HG03196 (cell line): ENCODE data around the gene ZBTB9.

Source experiments
- ATAC-seq: cut with Tn5 transposase; IDR thresholded peaks from one replicate; pipeline ENCODE4 v1.9.1; 2021; ENCODE audit not compliant: unreplicated experiment

The ZBTB9 gene

DNA sequence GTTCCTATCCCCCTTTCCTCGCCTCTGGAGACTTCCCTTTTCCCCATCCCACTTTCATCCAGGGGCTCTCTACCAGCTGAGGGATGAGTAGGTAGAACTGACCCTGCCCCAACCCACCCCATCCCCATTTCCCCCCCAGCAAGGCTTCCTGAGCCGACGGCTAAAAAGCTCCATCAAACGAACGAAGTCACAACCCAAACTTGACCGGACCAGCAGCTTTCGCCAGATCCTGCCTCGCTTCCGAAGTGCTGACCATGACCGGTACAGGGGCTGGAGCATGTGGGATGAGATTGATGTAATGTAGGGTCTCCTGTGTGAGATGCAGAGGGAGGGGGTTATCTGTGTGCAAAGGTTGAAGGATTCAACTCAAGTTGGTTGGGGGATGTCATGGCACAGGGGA lies 21.8 kb upstream of the ZBTB9 start:
- no peak for ATAC-seq

DNA sequence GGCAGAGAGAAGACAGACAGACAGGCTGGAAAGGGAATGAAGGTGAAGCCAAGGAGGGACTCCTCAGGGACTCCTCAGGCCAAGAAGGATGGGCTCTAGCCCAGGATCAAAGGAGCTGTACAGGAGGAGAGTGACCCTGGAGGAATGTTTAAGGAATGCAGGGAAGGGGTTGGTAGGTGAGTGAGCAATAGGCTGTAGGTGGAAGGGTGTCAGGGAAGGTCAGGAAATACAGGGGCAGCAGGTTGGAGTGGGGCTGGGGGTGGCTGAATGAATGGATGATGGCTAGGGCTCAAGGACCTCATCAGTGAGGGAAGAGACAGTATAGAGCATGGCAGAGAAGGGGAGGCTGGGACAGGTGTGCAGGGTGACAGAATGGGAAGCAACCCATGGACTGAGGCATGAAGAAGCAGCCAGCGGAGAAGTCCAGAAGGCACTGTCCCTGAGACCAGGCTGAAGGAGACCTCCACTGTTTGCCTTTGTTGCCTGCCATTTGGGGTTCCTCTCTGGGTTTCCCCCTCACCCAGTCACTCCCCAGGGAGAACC lies 21.3 kb upstream of the ZBTB9 start:
- no peak for ATAC-seq

DNA sequence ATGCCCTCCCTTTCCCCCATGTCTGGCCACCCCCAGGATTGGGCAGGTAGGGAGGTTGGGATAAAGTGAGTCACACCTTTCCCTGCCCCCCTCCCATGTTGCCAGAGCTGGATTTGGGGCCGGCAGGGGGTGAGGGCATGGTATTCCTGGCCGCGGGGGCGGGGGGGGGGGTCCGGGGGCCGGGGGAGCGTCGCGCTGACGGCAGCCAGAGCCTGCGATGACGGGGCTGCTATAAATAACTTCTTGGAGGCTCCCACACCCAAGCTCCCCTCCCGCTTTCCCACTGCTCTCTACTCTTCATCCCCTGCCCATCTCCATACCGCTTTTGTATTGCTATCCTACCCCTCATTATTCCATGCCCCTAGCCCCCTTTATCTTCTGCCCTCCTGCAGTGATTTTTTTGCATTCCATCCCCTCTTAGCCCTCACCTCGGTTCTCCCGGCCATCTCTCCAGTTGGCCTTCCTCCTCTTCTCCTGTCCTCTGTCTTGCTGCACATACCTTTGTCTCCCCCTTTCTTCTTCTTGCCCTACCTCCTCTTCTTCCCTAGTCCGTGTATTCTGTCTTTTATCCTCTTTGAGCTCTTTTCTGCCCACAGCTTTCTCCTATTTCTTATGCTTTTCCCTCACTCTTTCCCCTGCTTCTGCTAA lies 20.7 kb upstream of the ZBTB9 start:
- no peak for ATAC-seq

DNA sequence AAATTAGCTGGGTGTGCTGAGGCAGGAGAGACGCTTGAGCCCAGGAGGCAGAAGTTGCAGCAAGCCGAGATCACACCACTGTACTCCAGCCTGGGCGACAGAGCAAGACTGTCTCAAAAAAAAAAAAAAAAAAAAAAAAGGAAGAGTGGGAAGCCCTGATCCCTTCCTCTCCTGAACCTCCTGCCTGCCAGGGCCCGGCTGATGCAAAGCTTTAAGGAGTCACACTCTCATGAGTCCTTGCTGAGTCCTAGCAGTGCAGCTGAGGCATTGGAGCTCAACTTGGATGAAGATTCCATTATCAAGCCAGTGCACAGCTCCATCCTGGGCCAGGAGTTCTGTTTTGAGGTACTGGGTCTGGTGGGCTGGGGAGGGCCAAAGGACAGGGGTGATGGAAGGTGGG lies 19.4 kb upstream of the ZBTB9 start:
- ATAC-seq, result no peak

DNA sequence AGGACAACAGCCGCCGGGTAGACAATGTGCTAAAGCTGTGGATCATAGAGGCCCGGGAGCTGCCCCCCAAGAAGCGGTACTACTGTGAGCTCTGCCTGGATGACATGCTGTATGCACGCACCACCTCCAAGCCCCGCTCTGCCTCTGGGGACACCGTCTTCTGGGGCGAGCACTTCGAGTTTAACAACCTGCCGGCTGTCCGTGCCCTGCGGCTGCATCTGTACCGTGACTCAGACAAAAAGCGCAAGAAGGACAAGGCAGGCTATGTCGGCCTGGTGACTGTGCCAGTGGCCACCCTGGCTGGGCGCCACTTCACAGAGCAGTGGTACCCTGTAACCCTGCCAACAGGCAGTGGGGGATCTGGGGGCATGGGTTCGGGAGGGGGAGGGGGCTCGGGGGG lies 16.7 kb upstream of the ZBTB9 start:
- no peak for ATAC-seq

DNA sequence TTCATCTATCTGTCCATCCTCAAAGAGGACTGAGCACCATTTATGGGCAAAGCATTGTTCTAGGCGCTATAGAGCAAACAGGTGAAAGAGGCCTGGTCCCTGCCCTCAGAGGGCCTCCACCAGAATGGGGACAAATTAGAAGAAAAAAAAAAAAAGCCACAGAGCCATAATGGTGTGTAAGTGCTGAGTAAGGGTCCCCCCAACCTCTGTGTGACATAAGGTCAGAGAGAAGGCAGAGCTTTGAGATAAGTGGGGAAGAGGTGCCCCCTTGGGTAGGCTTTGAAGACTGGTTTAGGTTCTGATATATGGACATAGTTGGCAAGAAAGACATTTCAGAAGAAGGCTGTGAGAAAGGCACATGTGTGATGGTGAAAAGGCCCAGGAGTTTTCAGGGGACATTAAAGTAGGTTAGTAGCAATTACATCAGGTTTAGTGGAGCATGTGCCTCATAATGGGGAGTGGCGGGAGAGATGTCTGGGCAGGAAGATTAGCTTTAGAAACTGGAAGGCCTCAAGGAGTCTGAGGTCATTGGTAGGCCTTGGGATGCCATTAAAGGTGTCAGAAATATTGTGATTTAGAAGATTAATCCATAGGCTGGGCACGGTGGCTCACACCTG lies 15.3 kb upstream of the ZBTB9 start:
- no peak for ATAC-seq

DNA sequence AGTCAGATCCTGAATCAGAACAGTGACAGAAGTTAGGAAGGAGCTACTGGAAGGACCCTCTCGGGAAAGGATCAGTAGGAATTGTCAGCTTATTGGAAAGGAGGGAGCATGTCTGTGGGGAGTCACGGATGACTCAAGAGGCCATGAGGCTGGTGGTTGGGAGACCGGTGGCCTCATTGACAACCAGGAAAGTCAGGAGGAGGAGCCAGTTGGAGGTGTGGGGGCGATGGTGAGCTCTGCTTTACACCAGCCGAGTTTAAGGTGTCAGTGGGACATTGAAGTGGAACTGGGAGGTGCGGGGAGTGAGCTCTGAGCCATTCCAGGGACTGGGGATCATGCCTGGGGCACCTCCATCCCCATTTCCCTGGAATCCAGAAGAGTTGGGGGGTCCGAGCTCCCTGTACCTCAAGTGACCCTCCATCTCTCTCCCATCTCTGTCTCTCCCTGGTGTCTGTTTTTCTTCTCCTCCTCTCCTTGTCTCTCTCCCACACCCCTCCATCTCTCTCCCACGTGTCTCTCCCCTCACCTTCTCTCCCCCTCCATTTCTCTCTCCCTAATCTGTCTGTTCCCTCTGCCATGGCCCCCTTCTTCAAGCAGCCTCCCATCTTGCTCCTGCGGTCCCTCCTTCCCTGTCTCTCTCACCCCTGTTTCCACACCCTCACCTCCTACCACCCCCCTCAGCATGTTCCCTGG lies 14.3 kb upstream of the ZBTB9 start:
- ATAC-seq, result no peak

DNA sequence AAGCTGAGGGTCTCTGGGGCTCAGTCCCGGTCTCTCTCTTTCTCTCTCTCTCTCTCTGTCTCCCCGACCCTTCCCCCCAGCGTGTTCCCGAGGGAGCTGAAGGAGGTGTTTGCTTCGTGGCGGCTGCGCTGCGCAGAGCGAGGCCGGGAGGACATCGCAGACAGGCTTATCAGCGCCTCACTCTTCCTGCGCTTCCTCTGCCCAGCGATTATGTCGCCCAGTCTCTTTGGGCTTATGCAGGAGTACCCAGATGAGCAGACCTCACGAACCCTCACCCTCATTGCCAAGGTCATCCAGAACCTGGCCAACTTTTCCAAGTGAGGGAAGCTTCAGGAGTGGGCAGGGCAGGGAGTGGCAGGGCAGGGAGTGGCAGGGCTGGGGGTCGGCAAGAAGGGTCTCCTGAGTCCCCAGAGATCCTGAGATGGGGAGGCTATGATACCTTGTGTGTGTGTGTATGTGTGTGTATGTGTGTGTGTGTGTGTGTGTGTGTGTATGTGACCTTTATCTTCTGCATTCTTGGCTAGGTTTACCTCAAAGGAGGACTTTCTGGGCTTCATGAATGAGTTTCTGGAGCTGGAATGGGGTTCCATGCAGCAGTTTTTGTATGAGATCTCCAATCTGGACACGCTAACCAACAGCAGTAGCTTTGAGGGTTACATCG lies 13.6 kb upstream of the ZBTB9 start:
- ATAC-seq, result no peak

DNA sequence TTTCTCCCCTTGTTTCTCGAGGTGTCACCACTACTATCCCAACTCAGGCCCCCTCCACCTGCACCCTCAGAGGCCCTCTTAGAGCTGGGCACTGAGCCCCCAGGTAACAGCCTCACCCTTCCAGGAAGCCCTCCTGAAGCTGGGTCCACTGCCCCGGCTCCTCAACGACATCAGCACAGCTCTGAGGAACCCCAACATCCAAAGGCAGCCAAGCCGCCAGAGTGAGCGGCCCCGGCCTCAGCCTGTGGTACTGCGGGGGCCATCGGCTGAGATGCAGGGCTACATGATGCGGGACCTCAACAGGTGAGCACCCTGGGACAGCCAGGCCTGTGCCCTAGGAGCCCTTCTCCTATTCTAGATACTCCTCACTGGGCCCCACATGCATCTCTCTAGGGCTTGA lies 12.9 kb upstream of the ZBTB9 start:
- no peak for ATAC-seq

DNA sequence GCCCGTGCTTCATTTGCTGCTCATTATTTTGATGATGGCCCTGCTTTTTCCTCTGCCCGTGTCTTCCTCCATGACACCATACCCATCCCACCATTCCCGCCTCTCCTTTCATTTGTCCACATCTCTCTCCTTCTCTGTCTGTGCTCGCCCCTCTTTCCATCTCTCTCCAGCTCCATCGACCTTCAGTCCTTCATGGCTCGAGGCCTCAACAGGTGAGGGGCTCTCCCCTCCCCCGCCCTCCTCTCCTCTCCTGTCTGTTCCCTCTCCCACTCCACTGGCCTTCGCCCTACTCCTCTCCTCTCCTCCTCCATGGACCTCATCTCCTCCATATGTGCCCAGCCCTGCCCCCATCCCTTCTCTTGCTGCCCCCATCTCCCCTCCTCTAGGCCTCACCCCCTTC lies 12.1 kb upstream of the ZBTB9 start:
- ATAC-seq, result no peak

DNA sequence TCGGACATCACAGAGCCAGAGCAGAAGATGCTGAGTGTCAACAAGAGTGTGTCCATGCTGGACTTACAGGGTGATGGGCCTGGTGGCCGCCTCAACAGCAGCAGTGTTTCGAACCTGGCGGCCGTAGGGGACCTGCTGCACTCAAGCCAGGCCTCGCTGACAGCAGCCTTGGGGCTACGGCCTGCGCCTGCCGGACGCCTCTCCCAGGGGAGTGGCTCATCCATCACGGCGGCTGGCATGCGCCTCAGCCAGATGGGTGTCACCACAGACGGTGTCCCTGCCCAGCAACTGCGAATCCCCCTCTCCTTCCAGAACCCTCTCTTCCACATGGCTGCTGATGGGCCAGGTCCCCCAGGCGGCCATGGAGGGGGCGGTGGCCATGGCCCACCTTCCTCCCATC lies 11.4 kb upstream of the ZBTB9 start:
- no peak for ATAC-seq

DNA sequence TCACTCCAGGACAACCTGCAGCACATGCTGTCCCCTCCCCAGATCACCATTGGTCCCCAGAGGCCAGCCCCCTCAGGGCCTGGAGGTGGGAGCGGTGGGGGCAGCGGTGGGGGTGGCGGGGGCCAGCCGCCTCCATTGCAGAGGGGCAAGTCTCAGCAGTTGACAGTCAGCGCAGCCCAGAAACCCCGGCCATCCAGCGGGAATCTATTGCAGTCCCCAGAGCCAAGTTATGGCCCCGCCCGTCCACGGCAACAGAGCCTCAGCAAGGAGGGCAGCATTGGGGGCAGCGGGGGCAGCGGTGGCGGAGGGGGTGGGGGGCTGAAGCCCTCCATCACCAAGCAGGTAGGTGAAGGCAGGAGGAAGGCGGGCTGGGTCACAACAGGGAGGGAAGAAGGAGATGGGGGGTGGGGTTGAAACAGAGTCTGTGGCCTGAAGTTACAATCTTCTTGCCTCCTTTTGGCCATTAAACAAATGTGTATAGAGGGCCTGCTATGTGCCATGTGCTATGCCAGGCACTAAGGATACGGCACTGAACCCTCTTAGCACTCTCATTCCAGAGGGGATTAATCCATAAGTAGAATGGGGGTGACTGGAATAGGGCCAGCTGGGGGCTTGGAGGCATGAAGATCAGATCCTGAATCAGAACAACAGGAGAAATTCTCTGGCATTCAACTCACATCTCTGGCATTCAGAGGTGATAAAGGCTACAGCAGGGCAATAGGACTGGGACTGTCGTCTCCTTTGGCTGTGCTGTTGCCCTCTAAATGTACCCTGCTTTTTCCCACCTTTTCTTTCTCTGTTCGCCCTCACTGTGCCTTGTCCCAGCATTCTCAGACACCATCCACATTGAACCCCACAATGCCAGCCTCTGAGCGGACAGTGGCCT lies 10.5 kb upstream of the ZBTB9 start:
- ATAC-seq, result no peak

DNA sequence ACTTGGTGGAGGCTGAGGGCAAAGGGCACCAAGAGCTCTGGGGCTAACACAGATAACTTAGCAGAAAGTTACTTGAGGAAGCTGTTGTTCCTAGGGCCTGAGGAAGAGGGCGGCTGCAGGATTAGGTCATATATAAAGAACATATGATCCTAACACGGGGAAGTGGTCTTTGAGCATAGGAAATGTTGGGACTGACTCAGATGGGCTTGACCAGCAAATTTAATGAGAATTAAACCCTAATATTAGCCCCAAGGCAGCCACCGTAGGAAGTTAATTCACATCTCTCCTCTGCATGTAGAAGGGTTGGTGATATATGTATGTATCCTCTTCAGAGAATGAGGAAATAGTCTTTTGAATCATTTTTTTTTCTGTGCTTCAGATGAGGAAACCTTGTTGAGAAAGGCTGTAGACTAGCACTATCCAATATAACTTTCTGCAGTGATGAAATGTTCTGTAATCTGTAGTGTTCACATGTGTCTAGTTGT lies 9.2 kb upstream of the ZBTB9 start:
- ATAC-seq, result no peak

DNA sequence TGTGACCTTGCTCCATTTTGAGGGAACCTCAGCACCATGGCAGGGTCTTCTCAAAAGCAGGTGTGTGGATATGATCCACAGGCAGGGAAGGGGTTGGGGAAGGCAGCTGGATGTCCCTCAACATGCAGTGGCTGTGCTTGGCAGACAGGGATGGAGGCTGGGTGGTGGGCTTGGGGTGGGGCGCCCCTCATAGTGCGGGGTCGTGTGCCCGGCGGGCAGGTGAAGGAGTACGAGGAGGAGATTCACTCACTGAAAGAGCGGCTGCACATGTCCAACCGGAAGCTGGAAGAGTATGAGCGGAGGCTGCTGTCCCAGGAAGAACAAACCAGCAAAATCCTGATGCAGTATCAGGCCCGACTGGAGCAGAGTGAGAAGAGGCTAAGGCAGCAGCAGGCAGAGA lies 8.0 kb upstream of the ZBTB9 start:
- ATAC-seq, result no peak

DNA sequence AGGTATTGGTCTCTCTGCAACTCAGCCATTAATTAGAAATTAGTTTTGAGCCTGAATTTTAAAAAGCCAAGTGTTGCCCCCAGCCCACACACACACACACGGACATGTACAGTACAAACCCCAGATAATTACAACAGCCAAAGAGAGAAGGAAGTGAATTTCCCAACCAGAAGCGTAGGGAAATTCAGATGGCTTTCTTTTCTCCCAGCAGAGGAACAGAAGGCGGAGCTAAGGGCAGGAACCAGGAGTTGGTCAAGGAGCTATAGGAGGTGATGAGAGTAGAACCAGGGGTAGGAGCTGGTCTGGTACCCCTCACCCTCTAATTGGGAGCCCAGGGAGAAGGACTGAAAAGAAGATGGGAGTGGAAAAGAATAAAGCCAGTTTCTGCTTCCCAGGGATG lies 3.9 kb upstream of the ZBTB9 start:
- no peak for ATAC-seq

DNA sequence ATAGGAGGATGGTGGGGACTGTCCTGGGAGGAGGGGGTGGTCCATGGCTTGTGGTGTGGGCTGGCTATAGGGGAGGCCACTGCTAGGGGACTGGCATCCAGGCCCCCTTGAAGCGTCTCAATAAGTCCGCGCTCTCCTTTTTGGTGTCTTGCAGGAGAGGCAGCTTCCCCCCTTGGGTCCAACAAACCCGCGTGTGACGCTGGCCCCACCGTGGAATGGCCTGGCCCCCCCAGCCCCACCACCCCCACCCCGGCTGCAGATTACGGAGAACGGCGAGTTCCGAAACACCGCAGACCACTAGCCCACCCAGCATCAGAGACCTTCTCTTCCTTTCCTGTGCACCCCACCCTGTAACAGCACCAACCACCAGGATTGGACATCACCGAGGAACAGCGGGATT lies 2.8 kb upstream of the ZBTB9 start:
- ATAC-seq, result no peak

DNA sequence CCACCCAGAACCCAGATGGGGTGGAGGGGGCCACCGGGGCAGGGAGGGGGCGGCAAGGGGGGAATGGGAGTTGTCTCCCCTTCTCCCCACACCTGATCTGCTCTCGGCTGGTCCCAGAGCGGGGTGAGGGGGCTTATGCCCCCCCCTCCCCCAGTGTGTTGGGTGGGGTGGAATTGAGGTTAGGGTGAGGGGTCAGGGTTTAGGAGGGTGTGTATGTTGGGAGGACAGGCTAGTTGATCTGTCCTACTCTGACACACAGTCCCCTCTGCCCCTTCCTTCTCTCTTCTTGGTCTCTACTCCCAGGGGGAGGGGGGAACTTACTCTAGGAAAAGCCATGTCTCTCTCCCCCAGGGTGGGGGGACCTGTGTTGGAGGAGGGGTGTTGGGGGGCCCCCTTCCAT lies 1.9 kb upstream of the ZBTB9 start:
- no peak for ATAC-seq

DNA sequence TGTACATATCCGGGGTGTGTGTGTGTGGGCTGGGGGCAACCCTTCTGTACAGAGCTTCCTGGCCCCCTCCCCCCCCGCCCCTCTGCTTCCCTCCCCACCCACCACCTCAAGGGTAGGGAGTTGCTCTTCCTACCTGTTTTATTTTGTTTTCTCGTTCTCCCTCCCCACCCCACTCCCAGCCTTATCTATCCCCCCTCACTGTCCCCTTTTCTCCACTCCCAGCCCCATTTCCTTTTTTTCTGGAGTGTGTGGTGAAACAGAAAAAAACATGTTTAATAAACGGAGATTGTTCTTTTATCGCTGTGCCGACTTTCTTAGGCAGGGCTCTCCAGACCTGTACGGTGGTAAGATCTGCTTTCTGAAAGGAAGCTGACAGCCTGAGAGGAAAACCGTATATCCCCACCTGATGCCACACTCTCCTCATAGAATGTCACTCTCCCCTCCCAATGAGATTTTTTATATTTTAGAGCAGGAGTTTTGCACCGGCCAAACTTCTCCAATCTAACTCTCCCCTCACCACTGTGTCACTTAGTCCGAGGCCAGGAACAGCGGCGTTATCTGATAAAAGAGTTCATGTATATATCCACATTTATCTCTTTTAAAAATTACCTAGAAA lies 875 bp upstream of the ZBTB9 start:
- no peak for ATAC-seq

DNA sequence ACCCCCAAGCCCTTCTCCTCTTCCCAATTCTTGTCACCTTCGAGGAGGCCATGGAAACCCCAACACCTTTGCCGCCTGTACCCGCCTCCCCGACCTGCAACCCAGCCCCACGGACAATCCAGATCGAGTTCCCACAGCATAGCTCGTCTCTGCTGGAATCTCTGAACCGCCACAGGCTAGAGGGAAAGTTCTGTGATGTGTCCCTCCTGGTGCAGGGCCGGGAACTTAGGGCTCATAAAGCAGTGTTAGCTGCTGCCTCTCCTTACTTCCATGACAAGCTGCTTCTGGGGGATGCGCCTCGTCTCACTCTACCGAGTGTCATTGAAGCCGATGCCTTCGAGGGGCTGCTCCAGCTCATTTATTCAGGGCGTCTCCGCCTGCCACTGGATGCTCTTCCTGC lies 675 bp downstream of the ZBTB9 start:
- ATAC-seq, result no peak

DNA sequence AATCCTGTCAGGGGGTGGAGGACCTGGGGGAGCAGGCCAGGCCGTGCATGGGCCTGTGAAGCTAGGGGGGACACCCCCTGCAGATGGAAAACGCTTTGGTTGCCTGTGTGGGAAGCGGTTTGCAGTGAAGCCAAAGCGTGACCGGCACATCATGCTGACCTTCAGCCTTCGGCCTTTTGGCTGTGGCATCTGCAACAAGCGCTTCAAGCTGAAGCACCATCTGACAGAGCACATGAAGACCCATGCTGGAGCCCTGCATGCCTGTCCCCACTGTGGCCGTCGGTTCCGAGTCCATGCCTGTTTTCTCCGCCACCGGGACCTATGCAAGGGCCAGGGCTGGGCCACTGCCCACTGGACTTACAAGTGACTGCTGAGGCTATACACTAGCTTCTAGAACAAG lies 1.8 kb downstream of the ZBTB9 start:
- ATAC-seq, result no peak
